HepG2 (cell line): ENCODE measurements around the gene ESPN. TPM values are rescaled to one million over a fixed set of nuclear protein-coding genes. Genes with fewer than 3 reads are reported as not detected.

ENCODE experiments used
- CREBL2 ChIP-seq: sonication (generic); formaldehyde crosslinking; IDR thresholded peaks from 2 replicates; pipeline ENCODE4 v1.8.1; 2023; ENCODE audit warnings: missing genetic modification reagents, mild to moderate bottlenecking, borderline replicate concordance
- EHMT2 ChIP-seq: fragments of 200-600 bp; sonication (generic); IDR thresholded peaks from 2 replicates; pipeline ENCODE4 v1.7.0; 2017; ENCODE audit warnings: antibody characterized with exemption, low read depth, low read length, borderline replicate concordance
- ERF ChIP-seq: IDR thresholded peaks from 2 replicates; pipeline ENCODE4 v1.6.1; 2018; ENCODE audit warnings: missing biosample characterization, missing genetic modification reagents
- ETV5 ChIP-seq: IDR thresholded peaks from 2 replicates; pipeline ENCODE4 v1.6.1; 2018; ENCODE audit warnings: missing biosample characterization, missing genetic modification reagents, inconsistent platforms, borderline replicate concordance
- FOSL1 ChIP-seq: sonication (generic); formaldehyde crosslinking; IDR thresholded peaks from 2 replicates; pipeline ENCODE4 v1.9.0; 2021; ENCODE audit warnings: missing genetic modification reagents, borderline replicate concordance
- FOXM1 ChIP-seq: sonication (generic); formaldehyde crosslinking; IDR thresholded peaks from 2 replicates; pipeline ENCODE4 v1.5.0; 2020; ENCODE audit warnings: missing genetic modification reagents
- GTF3A ChIP-seq: sonication (generic); formaldehyde crosslinking; conservative IDR thresholded peaks from 2 replicates; pipeline ENCODE4 v1.4.0; 2020; ENCODE audit warnings: mild to moderate bottlenecking, missing genetic modification reagents
- HMGXB4 ChIP-seq, 2 experiments: sonication (generic) in 1 of 2; formaldehyde crosslinking in 1 of 2; IDR thresholded peaks; 2 replicates each; pipeline versions ENCODE4 v1.4.0 to v1.6.1; 2018 to 2020; ENCODE audit warnings: missing genetic modification reagents in 2 of 2, borderline replicate concordance in 1 of 2, low read depth in 1 of 2, mild to moderate bottlenecking in 1 of 2, missing biosample characterization in 1 of 2
- JDP2 ChIP-seq: sonication (generic); formaldehyde crosslinking; IDR thresholded peaks from 2 replicates; pipeline ENCODE4 v1.8.1; 2022; ENCODE audit warnings: missing genetic modification reagents, borderline replicate concordance
- KAT8 ChIP-seq: IDR thresholded peaks from 2 replicates; pipeline ENCODE4 v1.6.1; 2016; ENCODE audit warnings: missing genetic modification reagents, missing compliant biosample characterization
- KDM5B ChIP-seq: sonication (generic); formaldehyde crosslinking; IDR thresholded peaks from 2 replicates; pipeline ENCODE4 v1.4.0; 2020; ENCODE audit warnings: missing genetic modification reagents, mild to moderate bottlenecking, borderline replicate concordance
- MXD3 ChIP-seq: IDR thresholded peaks from 2 replicates; pipeline ENCODE4 v1.6.1; 2016; ENCODE audit warnings: mild to moderate bottlenecking, missing biosample characterization, missing genetic modification reagents
- NR3C1 ChIP-seq: sonication (generic); formaldehyde crosslinking; IDR thresholded peaks from 2 replicates; pipeline ENCODE4 v1.4.0; 2020; ENCODE audit warnings: missing genetic modification reagents
- PAWR ChIP-seq: sonication (generic); formaldehyde crosslinking; IDR thresholded peaks from 2 replicates; pipeline ENCODE4 v1.4.0; 2020; ENCODE audit warnings: missing genetic modification reagents, mild to moderate bottlenecking, borderline replicate concordance
- PPARG ChIP-seq: conservative IDR thresholded peaks from 2 replicates; pipeline ENCODE4 v1.6.1; 2016; ENCODE audit warnings: missing biosample characterization, missing genetic modification reagents
- SMC3 ChIP-seq: IDR thresholded peaks from 2 replicates; pipeline ENCODE4 v1.6.1; 2011; ENCODE audit warnings: low read length, improper control_type of control experiment
- TCF12 ChIP-seq, 2 experiments: fragments of 450-650 bp in 1 of 2; sonication (generic) in 1 of 2; formaldehyde crosslinking in 1 of 2; IDR thresholded peaks; 2 replicates each; pipeline versions ENCODE4 v1.6.1 to v1.8.0; 2017 to 2022; ENCODE audit warnings: antibody characterized with exemption in 1 of 2, mild to moderate bottlenecking in 1 of 2, missing genetic modification reagents in 1 of 2, moderate library complexity in 1 of 2
- ZFP90 ChIP-seq: sonication (generic); formaldehyde crosslinking; IDR thresholded peaks from 2 replicates; pipeline ENCODE4 v1.8.0; 2022; ENCODE audit warnings: missing genetic modification reagents, mild to moderate bottlenecking, inconsistent platforms, borderline replicate concordance
- ZNF235 ChIP-seq: sonication (generic); formaldehyde crosslinking; IDR thresholded peaks from 2 replicates; pipeline ENCODE4 v1.8.1; 2023; ENCODE audit warnings: mild to moderate bottlenecking, missing genetic modification reagents, borderline replicate concordance
- ZNF275 ChIP-seq: sonication (generic); formaldehyde crosslinking; IDR thresholded peaks from 2 replicates; pipeline ENCODE4 v1.8.0; 2022; ENCODE audit warnings: missing genetic modification reagents, mild to moderate bottlenecking, inconsistent platforms, borderline replicate concordance
- ZNF317 ChIP-seq: sonication (generic); formaldehyde crosslinking; IDR thresholded peaks from 2 replicates; pipeline ENCODE4 v1.5.0; 2020; ENCODE audit warnings: mild to moderate bottlenecking, missing genetic modification reagents
- ZNF569 ChIP-seq: sonication (generic); formaldehyde crosslinking; IDR thresholded peaks from 2 replicates; pipeline ENCODE4 v1.5.0; 2020; ENCODE audit warnings: mild to moderate bottlenecking, missing genetic modification reagents, moderate library complexity, borderline replicate concordance
- ZNF652 ChIP-seq: IDR thresholded peaks from 2 replicates; pipeline ENCODE4 v1.6.1; 2016; ENCODE audit warnings: low read depth, borderline replicate concordance
- ZNF710 ChIP-seq: sonication (generic); formaldehyde crosslinking; IDR thresholded peaks from 2 replicates; pipeline ENCODE4 v1.5.0; 2020; ENCODE audit warnings: mild to moderate bottlenecking, missing genetic modification reagents, borderline replicate concordance
- ZNF790 ChIP-seq: sonication (generic); formaldehyde crosslinking; IDR thresholded peaks from 2 replicates; pipeline ENCODE4 v1.8.0; 2022; ENCODE audit warnings: missing genetic modification reagents, mild to moderate bottlenecking, borderline replicate concordance
- polyA plus RNA-seq, 8 experiments: library from polyadenylated mRNA; depleted of rRNA in 3 of 8; stranded (reverse) in 7 of 8; unstranded in 1 of 8; fragments of >200 nt; fragmentation: Illumina TruSeq in 4 of 8; extraction: Trizol in 4 of 8; gene quantifications; 2 replicates each; pipeline versions ENCODE4 v1.2.1 to v1.2.3, GENCODE V29; 2011 to 2016; ENCODE audit warnings: low read depth in 4 of 8, missing spikeins in 1 of 8, mixed read lengths in 1 of 8; ENCODE audit not compliant: insufficient read depth in 1 of 8
- total RNA-seq, 5 experiments: library from RNA; depleted of rRNA; stranded (reverse); fragments of >200 nt; fragmentation: Illumina TruSeq; extraction: Trizol; gene quantifications; 2 replicates each; pipeline ENCODE4 v1.2.3, GENCODE V29; 2016; ENCODE audit warnings: low read depth in 1 of 5

Gene ESPN
- total and polyA plus RNA-seq, 2 of the 13 experiments (the other 11 are each of a cell fraction or from before 2014, with no cell fraction given) = 48.6 to 54.2 TPM

- TF ChIP-seq MXD3 (CRISPR knock-in tag) (no peak), FOXM1 (no peak), ZNF275 (CRISPR knock-in tag) (no peak), NR3C1 (CRISPR knock-in tag) (no peak), ZNF569 (no peak), KDM5B (CRISPR knock-in tag) (peak; percentile 62; the same call in 1 of the 2 replicates), ETV5 (CRISPR knock-in tag) (peak; percentile 24; the same call in 1 of the 2 replicates), PPARG (no peak), PAWR (CRISPR knock-in tag) (no peak), ZNF235 (CRISPR knock-in tag) (no peak), TCF12 (IDR thresholded peaks at IDR 0.05) (no peak), TCF12 (CRISPR knock-in tag; IDR thresholded peaks at IDR 0.05) (no peak), HMGXB4 (CRISPR knock-in tag; IDR thresholded peaks at IDR 0.05; ENCODE audit: borderline replicate concordance in 1 of 2, low read depth in 1 of 2) (peak; percentile 74 to 77; a peak in 3 of 4 replicates), ZNF652 (CRISPR knock-in tag) (no peak), ZNF317 (CRISPR knock-in tag) (no peak), SMC3 (no peak), EHMT2 (no peak), ERF (peak; percentile 12; the same call in 1 of the 2 replicates), CREBL2 (CRISPR knock-in tag) (no peak), ZNF710 (CRISPR knock-in tag) (peak; percentile 52; the same call in 1 of the 2 replicates), ZNF790 (no peak), JDP2 (no peak), GTF3A (0 out of 2 replicates have a peak, but pooled peaks have one; percentile 19), KAT8 (no peak), FOSL1 (CRISPR knock-in tag) (no peak), ZFP90 (0 out of 2 replicates have a peak, but pooled peaks have one; percentile 31)
Measured at GRCh38 chr1:6489799-6490180, 65.2 kb downstream of the ESPN start (continued).
